ENCODE data around the gene IQSEC2. TPM values are rescaled to one million over a fixed set of nuclear protein-coding genes. Genes with fewer than 3 reads are reported as not detected.

The IQSEC2 gene
- total and polyA plus RNA-seq, 9 of the 15 experiments (the other 6 are each of a cell fraction or from before 2014, with no cell fraction given), result 2.7 to 41.8 (median 20.1) TPM

DNA sequence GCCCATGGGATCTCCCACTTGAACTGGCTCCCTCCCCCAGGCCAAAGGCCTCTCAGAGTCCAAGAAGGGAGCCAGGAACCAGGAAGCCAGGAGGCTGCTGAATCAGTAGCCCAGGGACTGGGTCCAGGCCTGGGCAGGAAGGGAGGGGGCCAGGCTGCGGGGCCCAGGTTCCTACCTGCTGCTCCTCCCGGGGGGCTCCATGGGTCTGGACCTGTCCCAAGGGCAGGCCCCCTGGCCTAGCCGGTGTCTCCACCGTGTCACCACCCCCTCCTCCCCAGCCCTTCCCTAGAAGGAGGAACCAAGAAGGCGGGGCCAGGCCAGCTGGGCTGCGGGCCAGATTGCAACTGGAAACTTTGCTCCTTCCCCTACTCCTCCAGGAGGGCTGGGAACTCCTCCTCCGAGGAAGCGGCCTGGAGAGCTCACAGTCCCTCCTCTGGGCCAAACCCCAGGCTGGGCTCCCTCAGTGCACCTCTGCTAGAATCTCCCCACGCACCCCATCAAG lies at the start of gene IQSEC2 (continued):
- TF ChIP-seq ZBTB2 (IDR thresholded peaks at IDR 0.05) (no peak), HCFC1 (IDR thresholded peaks at IDR 0.05; ENCODE audit: low read depth, low read length) (no peak), SLC30A9 (CRISPR knock-in tag; IDR thresholded peaks at IDR 0.05) (no peak), CGGBP1 (CRISPR knock-in tag; IDR thresholded peaks at IDR 0.05) (no peak), TAF7 (tag; IDR thresholded peaks at IDR 0.05) (no peak), RCOR1 (IDR thresholded peaks at IDR 0.05; ENCODE audit: borderline replicate concordance in 1 of 2, low read depth in 2 of 2, low read length in 2 of 2) (peak in 1 of 2 experiments; percentile 67; a peak in 1 of 4 replicates), NFRKB (IDR thresholded peaks at IDR 0.05; ENCODE audit: low read depth) (no peak), CXXC5 (CRISPR knock-in tag; IDR thresholded peaks at IDR 0.05) (no peak), ZNF263 (CRISPR knock-in tag; IDR thresholded peaks at IDR 0.05; ENCODE audit: borderline replicate concordance) (peak; percentile 99), MAFG (tag; conservative IDR thresholded peaks at IDR 0.05) (no peak), FOXA3 (CRISPR knock-in tag; conservative IDR thresholded peaks at IDR 0.05 in 1 of 2, IDR thresholded peaks at IDR 0.05 in 1 of 2) (no peak), MAFF (IDR thresholded peaks at IDR 0.05; ENCODE audit: low read length) (no peak), DMBX1 (CRISPR knock-in tag; IDR thresholded peaks at IDR 0.05; ENCODE audit: borderline replicate concordance) (no peak), TFAM (CRISPR knock-in tag; conservative IDR thresholded peaks at IDR 0.05) (no peak), SRSF9 (IDR thresholded peaks at IDR 0.05; ENCODE audit: borderline replicate concordance, low read depth, low read length) (no peak), EWSR1 (IDR thresholded peaks at IDR 0.05; ENCODE audit: borderline replicate concordance, low read depth, partially characterized antibody) (no peak), CREB1 (IDR thresholded peaks at IDR 0.05) (no peak), CREB1 (CRISPR knock-in tag; IDR thresholded peaks at IDR 0.05) (no peak), ZNF224 (CRISPR knock-in tag; IDR thresholded peaks at IDR 0.05) (no peak), SMARCB1 (IDR thresholded peaks at IDR 0.05; ENCODE audit: insufficient read length, low read depth) (no peak), DACH1 (IDR thresholded peaks at IDR 0.05; ENCODE audit: partially characterized antibody) (peak; percentile 48), MEF2A (IDR thresholded peaks at IDR 0.05; ENCODE audit: control insufficient read depth, low read depth, low read length) (no peak), ARID1B (IDR thresholded peaks at IDR 0.05) (no peak), TSC22D4 (tag; IDR thresholded peaks at IDR 0.05) (no peak), RNF2 (IDR thresholded peaks at IDR 0.05) (no peak)
- TF ChIP-seq, protein P1, sequence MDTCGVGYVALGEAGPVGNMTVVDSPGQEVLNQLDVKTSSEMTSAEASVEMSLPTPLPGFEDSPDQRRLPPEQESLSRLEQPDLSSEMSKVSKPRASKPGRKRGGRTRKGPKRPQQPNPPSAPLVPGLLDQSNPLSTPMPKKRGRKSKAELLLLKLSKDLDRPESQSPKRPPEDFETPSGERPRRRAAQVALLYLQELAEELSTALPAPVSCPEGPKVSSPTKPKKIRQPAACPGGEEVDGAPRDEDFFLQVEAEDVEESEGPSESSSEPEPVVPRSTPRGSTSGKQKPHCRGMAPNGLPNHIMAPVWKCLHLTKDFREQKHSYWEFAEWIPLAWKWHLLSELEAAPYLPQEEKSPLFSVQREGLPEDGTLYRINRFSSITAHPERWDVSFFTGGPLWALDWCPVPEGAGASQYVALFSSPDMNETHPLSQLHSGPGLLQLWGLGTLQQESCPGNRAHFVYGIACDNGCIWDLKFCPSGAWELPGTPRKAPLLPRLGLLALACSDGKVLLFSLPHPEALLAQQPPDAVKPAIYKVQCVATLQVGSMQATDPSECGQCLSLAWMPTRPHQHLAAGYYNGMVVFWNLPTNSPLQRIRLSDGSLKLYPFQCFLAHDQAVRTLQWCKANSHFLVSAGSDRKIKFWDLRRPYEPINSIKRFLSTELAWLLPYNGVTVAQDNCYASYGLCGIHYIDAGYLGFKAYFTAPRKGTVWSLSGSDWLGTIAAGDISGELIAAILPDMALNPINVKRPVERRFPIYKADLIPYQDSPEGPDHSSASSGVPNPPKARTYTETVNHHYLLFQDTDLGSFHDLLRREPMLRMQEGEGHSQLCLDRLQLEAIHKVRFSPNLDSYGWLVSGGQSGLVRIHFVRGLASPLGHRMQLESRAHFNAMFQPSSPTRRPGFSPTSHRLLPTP (IDR thresholded peaks at IDR 0.05; ENCODE audit: borderline replicate concordance, extremely low read depth, insufficient read length), result no peak

Data from K562 (cell line).